HG03103 (cell line): ENCODE results near the gene GLTPD2.
A peak's percentile ranks its signal among the peaks of the same experiment; 100 is the strongest.

ENCODE experiments used
- ATAC-seq: cut with Tn5 transposase; IDR thresholded peaks from one replicate; pipeline ENCODE4 v1.9.1; 2021; ENCODE audit warnings: low read depth; ENCODE audit not compliant: unreplicated experiment

GLTPD2 gene

DNA sequence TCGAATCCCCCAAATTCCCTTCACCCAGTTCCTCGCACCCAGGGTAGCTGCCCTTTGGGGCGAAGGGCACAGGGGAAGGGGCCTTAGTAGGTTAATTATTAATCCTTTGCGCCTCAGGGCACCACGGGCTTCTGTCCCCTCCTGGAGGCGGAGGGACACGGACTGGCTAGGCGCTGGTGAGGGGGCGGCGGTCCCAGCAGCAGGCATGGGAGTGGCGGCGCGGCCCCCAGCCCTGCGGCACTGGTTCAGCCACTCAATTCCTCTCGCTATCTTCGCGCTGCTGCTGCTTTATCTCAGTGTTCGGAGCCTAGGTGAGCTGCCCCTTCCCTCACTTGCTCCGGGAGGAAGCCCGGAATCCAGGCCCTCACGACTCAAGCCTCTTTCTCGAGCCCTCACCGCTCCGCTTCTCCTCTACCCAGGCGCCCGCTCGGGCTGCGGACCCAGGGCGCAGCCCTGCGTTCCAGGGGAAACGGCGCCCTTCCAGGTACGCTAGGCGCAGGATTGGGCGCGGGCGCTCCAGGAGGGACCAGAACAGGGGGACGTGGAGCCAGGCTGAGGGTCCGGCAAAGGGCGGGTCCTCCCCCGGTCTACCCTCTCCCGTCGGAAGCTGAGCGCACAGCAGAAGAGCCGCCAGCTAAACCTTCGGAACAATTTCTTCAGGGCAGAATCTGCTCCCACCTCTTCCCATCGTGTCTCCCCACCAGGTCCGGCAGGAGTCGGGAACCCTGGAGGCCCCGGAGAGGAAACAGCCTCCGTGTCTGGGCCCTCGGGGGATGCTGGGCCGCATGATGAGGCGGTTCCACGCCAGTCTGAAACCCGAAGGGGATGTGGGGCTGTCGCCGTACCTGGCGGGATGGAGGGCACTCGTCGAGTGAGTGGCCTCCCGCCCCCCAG is at the start of gene GLTPD2:
GLTPD2 (plus strand) TSS at position 158 of the 894 bp plus-strand sequence; CDS start at position 206, 48 bp downstream.
- peak; percentile 5 for ATAC-seq

DNA sequence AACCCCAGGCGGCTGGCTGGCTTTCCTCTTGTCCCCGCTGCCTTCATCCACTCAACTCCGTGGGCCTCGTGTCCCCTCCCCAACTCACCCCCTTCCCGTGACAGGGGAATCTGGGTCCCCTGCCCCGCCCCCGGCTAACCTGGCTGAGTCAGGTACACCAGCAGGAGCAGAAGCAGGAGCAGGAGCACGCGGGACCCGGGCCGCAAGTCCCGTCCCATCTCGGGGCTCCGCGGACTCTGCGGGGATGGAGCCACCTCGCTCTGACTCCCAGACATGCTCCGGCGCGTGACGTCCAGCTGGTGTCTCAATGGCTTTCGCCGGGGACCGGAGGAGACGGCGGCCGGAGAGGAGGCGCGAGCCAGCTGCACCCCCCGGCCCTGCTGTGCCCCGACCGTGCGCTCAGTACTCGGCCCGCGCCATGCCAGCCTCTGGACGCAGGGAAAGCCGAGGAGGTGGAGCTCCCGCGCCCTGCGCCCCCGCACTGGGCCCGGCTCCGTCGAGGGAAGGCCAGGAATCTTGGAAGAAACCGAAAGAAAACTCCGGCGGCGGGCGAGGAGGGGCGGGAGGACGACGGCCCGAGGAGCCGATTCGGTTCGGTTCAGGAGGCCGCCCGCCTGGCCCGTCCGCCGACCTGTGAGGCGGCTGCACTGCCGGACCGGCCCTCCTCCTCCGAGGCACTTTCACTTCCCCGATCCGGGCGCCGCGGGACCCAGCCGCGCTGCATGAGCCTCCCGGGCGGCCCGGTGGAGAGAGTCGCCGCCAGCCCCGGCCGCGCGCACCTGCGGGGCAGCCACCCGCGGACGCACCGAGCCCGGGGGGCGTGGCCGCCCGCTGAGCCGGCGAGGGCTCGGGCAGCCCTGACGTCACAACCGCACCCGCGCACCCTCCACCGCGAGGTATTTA is 49.4 kb upstream of the GLTPD2 start, which contains the start of the genes CXCL16 and ZMYND15:
CXCL16 (minus strand) TSS at position 807 of the 903 bp plus-strand sequence; CDS start at position 218, 589 bp downstream.
ZMYND15 (plus strand) TSS at position 712 of the 903 bp plus-strand sequence. CDS start 716 bp downstream, outside the sequence.
- ATAC-seq = no peak

DNA sequence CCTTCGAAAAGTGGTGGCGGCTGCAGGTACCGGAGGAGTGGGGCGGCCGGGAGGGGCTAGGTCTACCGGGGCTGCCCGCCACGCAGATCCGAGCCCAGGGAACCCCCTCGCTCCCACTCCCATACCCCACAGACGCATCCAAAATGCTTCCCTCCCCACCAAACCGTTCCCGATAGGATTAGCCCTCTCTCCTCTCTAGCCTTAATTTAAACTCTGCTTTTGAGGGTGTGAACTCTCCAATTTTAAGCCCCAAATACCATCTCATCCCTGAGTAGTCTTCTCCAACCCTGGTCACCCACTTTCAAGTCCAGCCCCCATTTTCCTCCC is 48.8 kb upstream of the GLTPD2 start:
- ATAC-seq = no peak

DNA sequence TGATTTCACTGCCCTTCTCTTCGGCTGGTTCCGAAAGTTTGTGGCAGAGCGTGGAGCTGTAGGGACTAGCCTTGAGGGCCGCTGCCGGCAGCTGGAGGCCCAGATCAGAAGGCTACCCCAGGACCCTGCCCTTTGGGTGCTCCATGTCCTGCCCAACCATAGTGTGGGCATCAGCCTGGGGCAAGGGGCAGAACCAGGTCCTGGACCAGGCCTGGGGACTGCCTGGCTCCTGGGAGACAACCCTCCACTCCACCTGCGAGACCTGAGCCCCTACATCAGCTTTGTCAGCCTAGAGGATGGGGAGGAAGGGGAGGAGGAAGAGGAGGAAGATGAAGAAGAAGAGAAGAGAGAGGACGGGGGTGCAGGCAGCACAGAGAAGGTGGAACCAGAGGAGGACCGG is 48.2 kb upstream of the GLTPD2 start:
- no peak for ATAC-seq

DNA sequence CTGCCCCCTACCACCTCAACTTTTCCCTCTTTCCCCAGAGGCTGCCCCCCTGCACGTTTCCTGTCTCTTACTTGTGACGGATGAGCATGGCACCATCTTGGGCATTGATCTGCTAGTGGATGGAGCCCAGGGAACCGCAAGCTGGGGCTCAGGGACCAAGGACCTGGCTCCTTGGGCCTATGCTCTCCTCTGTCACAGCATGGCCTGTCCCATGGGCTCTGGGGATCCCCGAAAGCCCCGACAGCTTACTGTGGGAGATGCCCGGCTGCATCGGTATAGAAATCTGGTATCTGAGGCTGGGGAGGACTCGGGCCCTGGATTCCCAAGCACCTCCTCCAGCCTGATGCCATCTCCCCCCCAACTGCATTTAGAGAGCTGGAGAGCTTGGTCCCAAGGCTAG is 47.2 kb upstream of the GLTPD2 start:
- ATAC-seq = no peak

DNA sequence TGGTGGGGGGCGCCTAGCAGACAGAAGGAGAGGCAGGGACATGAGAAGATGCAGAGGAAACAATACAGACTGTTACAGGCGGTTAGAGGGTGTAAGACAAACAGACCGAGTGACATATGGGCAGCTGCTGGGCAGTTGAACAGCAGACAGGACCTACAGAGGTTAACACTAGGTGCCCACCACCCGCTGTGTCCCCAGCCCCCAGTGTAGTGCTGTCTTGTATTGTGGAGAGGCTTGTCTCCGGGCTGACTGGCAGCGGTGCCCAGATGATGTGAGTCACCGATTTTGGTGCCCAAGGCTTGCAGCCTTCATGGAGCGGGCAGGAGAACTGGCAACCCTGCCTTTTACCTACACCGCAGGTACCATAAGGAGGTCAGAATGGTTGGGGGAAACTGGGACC is 46.6 kb upstream of the GLTPD2 start:
- no peak for ATAC-seq

DNA sequence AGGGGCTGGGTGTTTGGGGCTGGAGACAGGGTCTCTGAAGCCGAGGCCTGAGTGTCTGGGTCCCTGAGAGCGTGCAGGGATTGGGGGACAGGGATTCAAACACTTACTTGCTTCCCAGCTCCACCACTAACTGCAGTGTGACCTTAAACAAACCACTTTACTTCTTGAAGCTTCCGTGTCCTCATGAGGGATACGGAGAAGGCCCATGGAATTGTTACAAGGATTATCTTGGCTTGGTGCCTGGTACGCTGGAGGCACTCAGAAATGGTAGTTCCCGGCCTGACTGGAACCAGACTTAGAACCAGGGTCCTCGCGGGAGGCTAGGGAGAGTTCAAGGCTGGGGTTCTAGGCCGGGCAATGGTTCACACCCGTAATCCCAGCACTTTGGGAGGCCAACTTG is 46.1 kb upstream of the GLTPD2 start:
- ATAC-seq = no peak

DNA sequence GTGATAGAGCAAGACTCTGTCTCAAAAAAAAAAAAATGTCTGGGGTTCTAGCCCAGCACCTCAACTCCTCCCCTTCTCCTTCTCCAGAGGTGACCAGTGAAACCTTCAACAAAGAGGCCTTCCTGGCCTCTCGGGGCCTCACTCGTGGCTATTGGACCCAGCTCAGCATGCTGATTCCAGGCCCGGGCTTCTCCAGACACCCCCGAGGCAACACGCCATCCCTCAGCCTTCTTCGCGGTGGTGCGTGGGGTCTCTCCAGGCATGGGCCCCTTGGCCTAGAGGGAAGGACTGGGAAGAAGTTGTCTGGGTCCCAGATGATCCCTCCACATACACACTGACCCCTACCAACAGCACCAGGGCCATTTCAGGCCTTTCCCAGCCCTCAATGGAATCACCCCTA is 45.5 kb upstream of the GLTPD2 start:
- no peak for ATAC-seq

DNA sequence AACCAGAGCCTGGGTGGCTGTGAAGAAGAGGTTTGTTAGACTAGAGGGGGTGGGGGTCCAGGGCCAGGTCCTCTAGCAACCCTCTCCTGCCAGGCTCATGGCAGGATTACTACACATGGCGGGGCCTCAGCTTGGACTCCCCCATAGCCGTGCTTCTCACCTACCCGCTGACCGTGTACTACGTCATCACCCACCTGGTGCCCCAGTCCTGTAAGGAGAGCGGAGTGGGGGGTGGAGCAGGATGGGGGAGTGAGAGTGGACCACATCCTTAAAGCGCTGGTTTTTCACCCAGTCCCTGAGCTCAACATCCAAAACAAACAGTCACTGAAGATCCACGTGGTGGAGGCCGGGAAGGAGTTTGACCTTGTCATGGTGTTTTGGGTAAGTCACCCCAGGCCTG is 44.9 kb upstream of the GLTPD2 start:
- ATAC-seq = no peak

DNA sequence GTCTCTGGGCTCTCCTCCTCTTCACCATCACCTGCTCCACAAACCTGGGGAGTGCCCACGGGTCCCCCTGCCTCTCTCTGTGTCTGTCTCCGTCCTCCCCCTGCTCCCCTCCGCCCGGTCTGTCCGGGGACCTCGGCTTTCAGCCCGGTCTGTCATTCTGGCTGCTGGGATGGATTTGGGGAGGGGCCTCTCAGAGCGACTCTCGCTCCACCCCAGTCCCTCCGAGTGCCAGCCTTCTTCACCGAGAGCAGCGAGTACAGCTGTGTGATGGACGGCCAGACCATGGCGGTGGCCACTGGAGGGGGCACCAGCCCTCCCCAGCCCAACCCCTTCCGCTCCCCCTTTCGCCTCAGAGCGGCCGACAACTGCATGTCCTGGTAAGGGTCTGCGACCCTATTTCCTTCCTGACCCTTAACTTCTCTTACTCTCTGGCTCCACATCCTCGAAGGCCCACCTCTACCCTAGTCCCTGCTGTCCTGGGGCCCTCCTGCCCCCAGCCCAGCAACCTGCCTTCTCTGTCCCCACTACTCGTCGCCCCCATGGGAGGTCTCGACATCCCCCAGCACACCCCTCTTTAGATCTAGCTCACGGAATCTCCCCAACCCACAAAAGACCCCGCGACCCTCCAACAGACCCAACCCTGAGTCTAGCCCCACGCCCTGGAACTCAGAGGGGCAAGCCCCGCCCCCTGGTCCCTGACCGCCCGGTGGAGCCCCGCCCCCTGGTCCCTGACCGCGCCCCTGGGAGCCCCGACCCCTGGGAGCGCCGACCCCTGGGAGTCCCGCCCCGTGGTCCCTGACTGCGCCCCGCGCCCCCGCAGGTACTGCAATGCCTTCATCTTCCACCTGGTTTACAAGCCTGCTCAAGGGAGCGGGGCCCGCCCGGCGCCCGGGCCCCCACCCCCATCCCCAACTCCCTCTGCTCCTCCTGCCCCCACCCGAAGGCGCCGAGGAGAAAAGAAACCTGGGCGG is 43.5 kb upstream of the GLTPD2 start:
- no peak for ATAC-seq

DNA sequence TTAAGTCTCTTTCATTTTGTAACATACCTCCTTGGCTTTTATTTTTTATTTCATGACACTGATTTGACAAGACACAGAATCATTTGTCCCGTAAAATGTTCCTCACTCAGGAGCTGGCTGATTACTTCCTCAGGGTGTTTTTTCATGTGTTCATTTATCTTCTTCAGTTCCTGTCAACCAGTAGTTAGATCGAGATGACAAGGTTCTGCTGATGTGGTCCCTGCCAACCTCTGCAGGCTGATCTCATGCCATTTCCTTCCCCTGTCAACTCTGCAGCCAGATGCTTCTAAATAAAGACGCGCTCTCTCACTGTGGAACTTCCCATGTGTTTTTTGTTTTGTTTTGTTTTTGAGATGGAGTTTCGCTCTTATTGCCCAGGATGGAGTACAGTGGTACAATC is 40.9 kb upstream of the GLTPD2 start:
- ATAC-seq = no peak

DNA sequence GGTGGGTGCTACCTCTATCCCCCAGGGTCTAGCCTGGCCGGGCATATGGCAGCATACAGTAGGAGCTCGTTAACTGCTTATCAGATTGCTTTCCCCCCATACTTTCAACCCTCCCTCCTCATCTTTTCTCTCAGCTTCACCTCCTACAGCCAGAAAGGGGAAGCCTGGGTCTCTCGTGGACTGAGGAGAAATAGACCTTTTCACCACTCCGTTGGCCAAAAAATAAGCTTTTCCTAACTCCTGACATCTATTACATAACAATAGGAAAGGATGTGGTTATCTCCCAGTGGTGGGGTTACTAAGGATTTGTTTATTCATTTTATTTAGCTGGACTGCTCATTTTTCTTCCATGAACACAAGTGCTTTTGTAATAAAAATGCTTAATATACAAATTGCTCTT is 40.1 kb upstream of the GLTPD2 start:
- ATAC-seq = no peak

DNA sequence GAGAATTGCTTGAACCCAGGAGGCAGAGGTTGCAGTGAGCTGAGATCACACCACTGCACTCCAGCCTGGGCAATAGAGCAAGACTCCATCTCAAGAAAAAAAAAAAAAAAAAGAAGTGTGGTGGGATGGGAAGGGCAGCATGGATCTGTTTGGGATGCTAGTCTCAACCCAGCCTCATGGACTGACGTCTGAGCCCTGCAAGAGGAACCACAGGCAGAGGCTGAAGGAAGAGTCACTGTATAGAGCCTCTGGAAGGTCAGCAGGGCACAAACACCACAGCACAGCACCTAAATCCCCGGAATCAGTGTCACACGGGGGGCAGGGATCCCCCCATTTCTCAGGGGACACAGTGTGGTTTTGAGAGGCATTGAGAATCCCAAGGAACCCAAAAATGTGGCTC is 38.2 kb upstream of the GLTPD2 start:
- no peak for ATAC-seq

DNA sequence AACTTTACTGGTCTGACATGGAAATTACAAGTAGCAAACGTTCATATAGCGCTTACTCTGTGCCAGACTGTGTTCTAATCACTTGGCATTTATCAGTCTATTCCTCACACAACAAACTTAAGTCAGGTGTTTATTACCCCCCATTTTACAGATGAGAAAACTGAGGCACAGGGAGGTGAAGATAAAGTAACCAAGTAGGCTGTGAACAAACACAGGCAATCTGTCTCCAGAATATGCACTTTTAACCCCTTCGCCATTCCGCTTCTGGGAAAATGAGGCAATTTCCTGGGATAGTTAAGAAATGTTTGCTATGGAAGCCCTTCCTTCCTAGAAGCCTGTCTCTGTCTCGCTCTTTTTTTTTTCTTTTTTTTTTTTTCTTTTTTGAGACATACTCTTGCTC is 36.8 kb upstream of the GLTPD2 start:
- no peak for ATAC-seq

DNA sequence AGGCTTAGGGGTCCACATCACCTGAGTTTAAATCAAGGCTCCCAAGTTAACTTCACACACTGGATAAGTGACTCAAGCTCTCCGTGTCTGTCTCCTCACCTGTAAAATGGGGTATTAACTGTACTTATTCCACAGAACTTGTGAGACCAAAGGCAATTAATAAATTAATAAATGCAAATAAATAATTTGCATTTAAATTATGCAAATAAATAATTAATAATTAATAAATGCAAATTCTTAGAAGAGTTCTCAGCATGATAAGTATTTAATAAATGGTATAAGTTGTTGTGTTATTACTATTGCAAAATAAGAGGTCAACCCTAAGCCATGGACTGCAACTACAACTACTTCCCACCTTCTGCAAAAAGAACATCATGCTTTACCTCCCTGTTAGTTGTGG is 35.4 kb upstream of the GLTPD2 start:
- no peak for ATAC-seq

DNA sequence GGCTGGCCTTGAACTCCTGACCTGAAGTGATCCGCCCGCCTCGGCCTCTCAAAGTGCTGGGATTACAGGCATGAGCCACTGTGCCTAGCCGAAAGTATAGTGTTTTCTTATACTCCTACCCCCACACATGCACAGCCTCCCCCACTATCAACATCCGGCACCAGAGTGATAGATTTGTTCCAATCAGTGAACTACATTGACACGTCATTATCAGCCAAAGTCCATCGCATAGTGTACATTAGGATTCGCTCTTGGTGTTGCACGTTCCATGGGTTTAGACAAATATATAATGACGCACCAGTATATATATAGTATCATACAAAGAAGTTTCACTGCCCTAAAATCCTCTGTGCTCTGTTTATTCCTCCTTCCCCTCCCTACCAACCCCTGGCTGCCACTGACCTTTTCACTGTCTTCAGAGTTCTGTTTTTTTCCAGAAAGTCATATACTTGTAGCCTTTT is 29.0 kb upstream of the GLTPD2 start:
- no peak for ATAC-seq

DNA sequence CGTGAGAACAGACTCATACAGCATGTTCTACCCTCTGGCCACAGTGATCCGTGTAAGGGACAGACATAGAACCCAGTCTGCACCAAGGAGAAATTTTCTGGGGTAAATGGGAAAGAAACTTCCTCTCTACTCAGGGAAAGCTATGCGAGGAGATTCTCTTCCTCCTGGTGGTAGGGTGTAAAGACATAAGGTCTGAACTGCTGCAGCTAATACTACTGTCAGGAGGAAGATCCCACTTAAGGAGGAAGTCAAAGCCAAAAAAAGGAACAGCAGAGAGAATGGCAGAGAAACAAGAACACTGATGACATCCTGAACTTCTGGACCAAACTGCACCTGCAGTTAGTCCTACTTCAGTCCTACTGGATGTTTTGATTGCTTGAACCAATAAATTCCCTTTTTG is 24.2 kb upstream of the GLTPD2 start:
- ATAC-seq = no peak

DNA sequence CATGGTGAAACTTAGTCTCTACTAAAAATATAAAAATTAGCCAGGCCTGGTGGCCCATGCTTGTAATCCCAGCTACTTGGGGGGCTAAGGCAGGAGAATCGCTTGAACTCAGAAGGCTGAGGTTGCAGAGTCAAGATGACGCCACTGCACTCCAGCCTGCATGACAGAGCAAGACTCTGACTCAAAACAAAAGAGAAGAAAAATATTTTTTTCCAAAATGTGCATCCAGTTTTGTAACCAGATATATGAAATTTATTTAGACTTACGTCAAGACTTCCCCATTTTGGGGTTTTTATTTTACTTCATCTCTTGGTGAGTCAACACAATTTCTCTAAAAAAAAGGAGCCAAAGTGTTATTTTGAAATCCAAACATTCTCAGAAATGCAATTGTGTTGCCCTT is 22.6 kb upstream of the GLTPD2 start:
- ATAC-seq = no peak

DNA sequence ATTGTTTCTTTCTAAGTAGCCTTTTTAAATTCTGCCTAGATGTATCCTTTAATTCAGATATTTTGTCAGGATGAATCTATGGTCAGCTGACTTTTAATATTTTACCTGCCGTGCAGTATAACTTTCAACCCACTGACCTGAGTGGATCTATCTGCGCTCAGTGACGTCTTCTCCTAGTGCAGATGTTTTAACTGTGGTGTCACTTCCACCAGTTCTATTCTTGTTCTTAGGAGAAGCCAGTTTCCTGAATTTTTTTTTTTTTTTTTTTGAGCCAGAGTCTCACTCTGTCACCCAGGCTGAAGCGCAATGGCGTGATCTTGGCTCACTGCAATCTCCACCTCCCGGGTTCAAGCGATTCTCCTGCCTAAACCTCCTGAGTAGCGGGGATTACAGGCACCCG is 22.0 kb upstream of the GLTPD2 start:
- no peak for ATAC-seq

DNA sequence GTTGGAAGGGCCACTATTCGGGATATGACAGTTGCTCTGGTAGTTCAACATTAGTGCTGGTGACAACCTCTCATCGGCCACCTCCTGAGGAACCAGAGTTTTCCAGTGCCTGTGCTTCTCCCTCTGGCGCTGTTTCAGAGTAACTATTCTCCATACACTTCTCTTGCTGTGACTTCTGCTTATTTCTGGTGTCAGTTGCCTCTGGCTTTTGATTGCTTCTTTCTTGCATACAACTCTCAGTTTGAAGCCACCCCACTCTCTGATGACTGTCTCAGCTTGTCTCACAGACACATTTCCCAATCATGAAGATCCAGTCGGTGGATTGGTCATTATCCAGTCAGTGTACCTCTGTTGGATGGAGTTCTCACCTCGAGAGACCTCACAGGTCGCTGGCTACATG is 20.5 kb upstream of the GLTPD2 start:
- ATAC-seq = no peak
